HG03045 (cell line): ENCODE results near the gene NFIA.
A peak's percentile ranks its signal among the peaks of the same experiment; 100 is the strongest.

Experiments used
- ATAC-seq: cut with Tn5 transposase; IDR thresholded peaks from one replicate; pipeline ENCODE4 v1.9.1; 2021; ENCODE audit warnings: mild to moderate bottlenecking, moderate library complexity; ENCODE audit not compliant: unreplicated experiment

Gene NFIA

GRCh38 chr1:61082311-61083012 is at the start of gene NFIA:
TSS of gene NFIA (plus strand) at chr1:61082561.
- no peak for ATAC-seq

GRCh38 chr1:61035880-61036279 is 46.5 kb upstream of the NFIA start:
- no peak for ATAC-seq

- no peak for ATAC-seq
Measured at GRCh38 chr1:61042466-61043009, 39.8 kb upstream of the NFIA start.

- ATAC-seq = no peak
Measured at GRCh38 chr1:61043010-61043820, 39.1 kb upstream of the NFIA start.

GRCh38 chr1:61046434-61046833 is 35.9 kb upstream of the NFIA start:
- ATAC-seq = no peak

- no peak for ATAC-seq
Measured at GRCh38 chr1:61047061-61047460, 35.3 kb upstream of the NFIA start.

- peak; percentile 73 for ATAC-seq
Measured at GRCh38 chr1:61049850-61050540, 32.4 kb upstream of the NFIA start.

GRCh38 chr1:61050541-61051442 is 31.6 kb upstream of the NFIA start:
- ATAC-seq = peak; percentile 27

GRCh38 chr1:61051443-61051718 is 31.0 kb upstream of the NFIA start:
- ATAC-seq = no peak

- ATAC-seq = no peak
Measured at GRCh38 chr1:61051719-61052394, 30.5 kb upstream of the NFIA start.

GRCh38 chr1:61052395-61053225 is 29.8 kb upstream of the NFIA start:
- ATAC-seq = no peak

GRCh38 chr1:61053226-61053711 is 29.1 kb upstream of the NFIA start:
- no peak for ATAC-seq

GRCh38 chr1:61053712-61054600 is 28.4 kb upstream of the NFIA start:
- ATAC-seq = no peak

GRCh38 chr1:61054601-61054993 is 27.8 kb upstream of the NFIA start:
- no peak for ATAC-seq

GRCh38 chr1:61055110-61055614 is 27.2 kb upstream of the NFIA start:
- ATAC-seq = no peak

GRCh38 chr1:61056196-61056572 is 26.2 kb upstream of the NFIA start:
- no peak for ATAC-seq

GRCh38 chr1:61056573-61057439 is 25.6 kb upstream of the NFIA start:
- no peak for ATAC-seq
